Measurements from ENCODE around the gene ALPL. TPM values are rescaled to one million over a fixed set of nuclear protein-coding genes. Genes with fewer than 3 reads are reported as not detected.

Gene ALPL
- polyA plus RNA-seq, 1 donor (not counting 4 experiments of a cell fraction or from before 2014, with no cell fraction given), result not detected

GRCh38 chr1:21550866-21551475 lies 41.7 kb downstream of the ALPL start:
- no peak overlapping the region for H3K9ac ChIP-seq (ENCODE audit: control insufficient read depth, extremely low read depth, insufficient read depth, low read length)
- no peaks in the 10 kb centered on the region for H3K36me3 ChIP-seq (ENCODE audit: control insufficient read depth in 2 of 2, extremely low read depth in 1 of 2, insufficient read depth in 2 of 2, low read length in 2 of 2)
- H3K79me2 ChIP-seq (ENCODE audit: control insufficient read depth, insufficient read depth, low read length), result no peaks in the 10 kb centered on the region
- no peak for DNase-seq (ENCODE audit: low read depth, low spot score)
- H4K20me1 ChIP-seq (ENCODE audit: control insufficient read depth, extremely low read depth, insufficient read depth, low read length), result no peaks in the 10 kb centered on the region
- no peak overlapping the region for H2AFZ ChIP-seq (ENCODE audit: control insufficient read depth, low read length)
- FAIRE-seq, result no peak
- no peak overlapping the region for H3K4me2 ChIP-seq (ENCODE audit: control insufficient read depth, extremely low read depth, insufficient read depth, low read depth, low read length)
- no peaks in the 10 kb centered on the region for H3K4me1 ChIP-seq (ENCODE audit: control insufficient read depth, extremely low read depth, insufficient read depth, low read length)
- no peaks in the 10 kb centered on the region for H3K9me1 ChIP-seq (ENCODE audit: control insufficient read depth, extremely low read depth, insufficient read depth, low read length)
- H3K27me3 ChIP-seq (ENCODE audit: control insufficient read depth, extremely low read depth, insufficient read depth, low read length), result peaks cover 15% of the 10 kb centered on the region
- TF ChIP-seq CTCF (optimal IDR thresholded peaks at IDR 0.05 in 1 of 3, IDR thresholded peaks at IDR 0.05 in 1 of 3, conservative IDR thresholded peaks at IDR 0.05 in 1 of 3; ENCODE audit: extremely low read depth in 1 of 3, insufficient read depth in 2 of 3, low read length in 3 of 3) (no peak), EZH2 (IDR thresholded peaks at IDR 0.05; ENCODE audit: low read length) (no peak)
- no peak overlapping the region for H3K27ac ChIP-seq (ENCODE audit: control insufficient read depth, insufficient read depth, low read length)
- H3K4me3 ChIP-seq (ENCODE audit: control insufficient read depth in 2 of 3, extremely low read depth in 1 of 3, insufficient read depth in 2 of 3, low read depth in 1 of 3, low read length in 3 of 3), result no peak overlapping the region
- H3K9me3 ChIP-seq (ENCODE audit: control insufficient read depth, low read depth, low read length), result no peaks in the 10 kb centered on the region
- dilution Hi-C loops (cut with MboI; ENCODE audit: extremely low pct_ligation_motif_present, low sequenced_read_pairs), result no loop called here

DNA sequence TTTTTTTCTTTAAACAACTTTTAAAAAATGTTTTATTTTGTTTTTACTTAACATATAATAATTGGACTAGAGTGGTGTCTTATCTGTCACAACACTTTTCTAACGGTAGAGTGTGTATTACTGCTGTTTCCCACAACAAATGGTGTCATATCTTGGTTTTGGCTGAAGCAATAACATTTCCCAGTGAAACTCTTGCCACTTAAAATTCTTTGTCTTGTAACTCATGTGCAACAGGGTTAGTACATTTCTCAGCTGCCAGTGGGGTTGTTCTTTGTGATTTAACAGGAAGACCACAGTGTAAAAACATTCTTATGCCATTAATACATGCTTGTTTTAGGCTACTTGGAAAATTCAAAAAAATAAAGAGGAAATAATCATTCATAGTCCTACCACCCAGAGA lies 43.5 kb downstream of the ALPL start:
- no peak overlapping the region for H3K4me2 ChIP-seq (ENCODE audit: control insufficient read depth, extremely low read depth, insufficient read depth, low read depth, low read length)
- H3K9ac ChIP-seq (ENCODE audit: control insufficient read depth, extremely low read depth, insufficient read depth, low read length), result no peak overlapping the region
- DNase-seq (ENCODE audit: low read depth, low spot score) (no peak), FAIRE-seq (no peak)
- H3K36me3 ChIP-seq (ENCODE audit: control insufficient read depth in 2 of 2, extremely low read depth in 1 of 2, insufficient read depth in 2 of 2, low read length in 2 of 2), result no peaks in the 10 kb centered on the region
- no peaks in the 10 kb centered on the region for H3K79me2 ChIP-seq (ENCODE audit: control insufficient read depth, insufficient read depth, low read length)
- H3K4me1 ChIP-seq (ENCODE audit: control insufficient read depth, extremely low read depth, insufficient read depth, low read length), result no peaks in the 10 kb centered on the region
- no peaks in the 10 kb centered on the region for H3K9me1 ChIP-seq (ENCODE audit: control insufficient read depth, extremely low read depth, insufficient read depth, low read length)
- TF ChIP-seq EZH2 (IDR thresholded peaks at IDR 0.05; ENCODE audit: low read length) (no peak), CTCF (optimal IDR thresholded peaks at IDR 0.05 in 1 of 3, IDR thresholded peaks at IDR 0.05 in 1 of 3, conservative IDR thresholded peaks at IDR 0.05 in 1 of 3; ENCODE audit: extremely low read depth in 1 of 3, insufficient read depth in 2 of 3, low read length in 3 of 3) (no peak)
- dilution Hi-C loops (cut with MboI; ENCODE audit: extremely low pct_ligation_motif_present, low sequenced_read_pairs), result no loop called here
- H3K9me3 ChIP-seq (ENCODE audit: control insufficient read depth, low read depth, low read length), result no peaks in the 10 kb centered on the region
- peaks cover 15% of the 10 kb centered on the region for H3K27me3 ChIP-seq (ENCODE audit: control insufficient read depth, extremely low read depth, insufficient read depth, low read length)
- H2AFZ ChIP-seq (ENCODE audit: control insufficient read depth, low read length), result no peak overlapping the region
- H3K4me3 ChIP-seq (ENCODE audit: control insufficient read depth in 2 of 3, extremely low read depth in 1 of 3, insufficient read depth in 2 of 3, low read depth in 1 of 3, low read length in 3 of 3), result no peak overlapping the region
- H4K20me1 ChIP-seq (ENCODE audit: control insufficient read depth, extremely low read depth, insufficient read depth, low read length), result no peaks in the 10 kb centered on the region
- no peak overlapping the region for H3K27ac ChIP-seq (ENCODE audit: control insufficient read depth, insufficient read depth, low read length)
